ENCODE results near the gene LMOD1. TPM values are rescaled to one million over a fixed set of nuclear protein-coding genes. Genes with fewer than 3 reads are reported as not detected.

LMOD1 gene
- total RNA-seq, 1 donor from 2014 or later = 0.37 TPM

- Histone ChIP-seq H3K9me3 (ENCODE audit: low read depth) (no peaks in the 10 kb centered on the region), H3K27me3 (no peaks in the 10 kb centered on the region), H3K4me2 (no peak overlapping the region), H3K27ac (no peak overlapping the region), H3K79me2 (ENCODE audit: low read depth) (peaks cover 43% of the 10 kb centered on the region), H3F3A (ENCODE audit: low read depth) (peaks cover 3% of the 10 kb centered on the region), H4K20me1 (ENCODE audit: low read depth) (peaks cover 42% of the 10 kb centered on the region), H3K36me3 (peaks cover 17% of the 10 kb centered on the region), H3K4me1 (no peaks in the 10 kb centered on the region), H2AFZ (replicated peaks) (no peak overlapping the region), H3K9ac (no peak overlapping the region), H3K4me3 (no peak overlapping the region)
- Mint-ChIP-seq H3K4me1 (no peaks in the 10 kb centered on the region), H3K27me3 (ENCODE audit: insufficient read depth, low read depth) (no peaks in the 10 kb centered on the region), H3K9me3 (no peaks in the 10 kb centered on the region), H3K27ac (no peak overlapping the region), H3K4me3 (no peak overlapping the region), H3K36me3 (peaks cover 30% of the 10 kb centered on the region)
- no peak for DNase-seq (ENCODE audit: low spot score)
- TF ChIP-seq EZH2 (IDR thresholded peaks at IDR 0.05) (no peak), EZH2phosphoT487 (IDR thresholded peaks at IDR 0.05) (no peak)
- TF ChIP-seq, protein P1, sequence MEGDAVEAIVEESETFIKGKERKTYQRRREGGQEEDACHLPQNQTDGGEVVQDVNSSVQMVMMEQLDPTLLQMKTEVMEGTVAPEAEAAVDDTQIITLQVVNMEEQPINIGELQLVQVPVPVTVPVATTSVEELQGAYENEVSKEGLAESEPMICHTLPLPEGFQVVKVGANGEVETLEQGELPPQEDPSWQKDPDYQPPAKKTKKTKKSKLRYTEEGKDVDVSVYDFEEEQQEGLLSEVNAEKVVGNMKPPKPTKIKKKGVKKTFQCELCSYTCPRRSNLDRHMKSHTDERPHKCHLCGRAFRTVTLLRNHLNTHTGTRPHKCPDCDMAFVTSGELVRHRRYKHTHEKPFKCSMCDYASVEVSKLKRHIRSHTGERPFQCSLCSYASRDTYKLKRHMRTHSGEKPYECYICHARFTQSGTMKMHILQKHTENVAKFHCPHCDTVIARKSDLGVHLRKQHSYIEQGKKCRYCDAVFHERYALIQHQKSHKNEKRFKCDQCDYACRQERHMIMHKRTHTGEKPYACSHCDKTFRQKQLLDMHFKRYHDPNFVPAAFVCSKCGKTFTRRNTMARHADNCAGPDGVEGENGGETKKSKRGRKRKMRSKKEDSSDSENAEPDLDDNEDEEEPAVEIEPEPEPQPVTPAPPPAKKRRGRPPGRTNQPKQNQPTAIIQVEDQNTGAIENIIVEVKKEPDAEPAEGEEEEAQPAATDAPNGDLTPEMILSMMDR (IDR thresholded peaks at IDR 0.05) = no peak
These were observed 96.3 kb downstream of the LMOD1 start for GRCh38 chr1:201850053-201850397.

DNA sequence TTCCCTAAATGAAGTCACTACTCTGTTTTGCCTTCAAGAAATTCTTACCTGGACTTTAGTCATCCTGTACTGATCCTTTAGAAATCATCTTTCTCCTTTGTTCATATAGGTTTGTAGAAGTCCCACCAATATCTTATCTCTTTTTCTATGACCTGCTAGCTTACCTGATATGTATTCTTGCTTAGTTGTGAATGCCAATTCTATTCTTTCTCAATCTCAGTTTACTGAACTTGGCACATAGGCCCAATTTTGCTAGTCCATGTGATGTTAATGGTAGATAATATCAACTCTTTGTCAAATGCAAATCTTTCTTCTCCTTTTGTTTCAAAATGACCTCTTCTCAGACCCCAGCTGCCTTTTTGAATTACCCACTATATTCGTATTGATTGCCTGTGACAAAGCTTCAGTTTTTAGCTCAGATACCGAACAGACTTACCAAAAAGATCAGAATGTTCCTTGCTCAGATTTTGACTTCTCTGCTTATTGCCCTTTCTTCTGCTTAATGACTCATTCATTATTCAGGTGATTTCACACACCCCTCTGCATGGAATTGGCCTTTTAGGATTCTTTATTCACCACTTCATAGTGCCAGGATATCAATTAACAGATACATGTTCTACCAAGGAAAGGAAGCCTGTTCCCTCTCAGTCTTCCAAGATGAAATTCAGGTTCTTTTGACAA, 96.8 kb downstream of the LMOD1 start:
- Histone ChIP-seq H3K27ac (no peak overlapping the region), H4K20me1 (ENCODE audit: low read depth) (peaks cover 47% of the 10 kb centered on the region), H3K27me3 (no peaks in the 10 kb centered on the region), H3K4me2 (no peak overlapping the region), H3K79me2 (ENCODE audit: low read depth) (peaks cover 48% of the 10 kb centered on the region), H3K9ac (no peak overlapping the region), H3K4me1 (no peaks in the 10 kb centered on the region), H2AFZ (replicated peaks) (no peak overlapping the region), H3F3A (ENCODE audit: low read depth) (no peaks in the 10 kb centered on the region), H3K4me3 (no peak overlapping the region), H3K9me3 (ENCODE audit: low read depth) (no peaks in the 10 kb centered on the region), H3K36me3 (peaks cover 16% of the 10 kb centered on the region)
- H3K4me1 Mint-ChIP-seq = no peaks in the 10 kb centered on the region
- H3K27me3 Mint-ChIP-seq (ENCODE audit: insufficient read depth, low read depth) = no peaks in the 10 kb centered on the region
- no peak overlapping the region for H3K4me3 Mint-ChIP-seq
- peaks cover 28% of the 10 kb centered on the region for H3K36me3 Mint-ChIP-seq
- H3K9me3 Mint-ChIP-seq = no peaks in the 10 kb centered on the region
- no peak for DNase-seq (ENCODE audit: low spot score)
- no peak overlapping the region for H3K27ac Mint-ChIP-seq
- no peak for TF ChIP-seq EZH2 (IDR thresholded peaks at IDR 0.05)

GRCh38 chr1:201848230-201848629, 98.1 kb downstream of the LMOD1 start:
- H3K4me3 Mint-ChIP-seq = no peak overlapping the region
- no peak for TF ChIP-seq EZH2 (IDR thresholded peaks at IDR 0.05)
- no peak for TF ChIP-seq EZH2phosphoT487 (IDR thresholded peaks at IDR 0.05)
- TF ChIP-seq, protein P1 (IDR thresholded peaks at IDR 0.05) = no peak
- Histone ChIP-seq H3K4me2 (no peak overlapping the region), H3K9ac (no peak overlapping the region), H3K4me3 (no peak overlapping the region), H4K20me1 (ENCODE audit: low read depth) (peaks cover 60% of the 10 kb centered on the region), H3K4me1 (no peaks in the 10 kb centered on the region), H3K36me3 (peaks cover 14% of the 10 kb centered on the region), H3K9me3 (ENCODE audit: low read depth) (no peaks in the 10 kb centered on the region), H3F3A (ENCODE audit: low read depth) (no peaks in the 10 kb centered on the region), H3K79me2 (ENCODE audit: low read depth) (peaks cover 61% of the 10 kb centered on the region), H3K27ac (no peak overlapping the region), H3K27me3 (no peaks in the 10 kb centered on the region), H2AFZ (replicated peaks) (no peak overlapping the region)
- no peaks in the 10 kb centered on the region for H3K9me3 Mint-ChIP-seq
- no peak overlapping the region for H3K27ac Mint-ChIP-seq
- no peaks in the 10 kb centered on the region for H3K27me3 Mint-ChIP-seq (ENCODE audit: insufficient read depth, low read depth)
- no peaks in the 10 kb centered on the region for H3K4me1 Mint-ChIP-seq
- DNase-seq (ENCODE audit: low spot score) = no peak
- peaks cover 26% of the 10 kb centered on the region for H3K36me3 Mint-ChIP-seq

- Histone ChIP-seq H3K36me3 (peaks cover 8% of the 10 kb centered on the region), H3F3A (ENCODE audit: low read depth) (no peaks in the 10 kb centered on the region), H3K27ac (no peak overlapping the region), H3K9me3 (ENCODE audit: low read depth) (no peaks in the 10 kb centered on the region), H2AFZ (replicated peaks) (no peak overlapping the region), H3K4me1 (no peaks in the 10 kb centered on the region), H4K20me1 (ENCODE audit: low read depth) (peaks cover 71% of the 10 kb centered on the region), H3K79me2 (ENCODE audit: low read depth) (peaks cover 72% of the 10 kb centered on the region), H3K4me3 (no peak overlapping the region), H3K4me2 (no peak overlapping the region), H3K27me3 (no peaks in the 10 kb centered on the region), H3K9ac (no peak overlapping the region)
- no peak for DNase-seq (ENCODE audit: low spot score)
- Mint-ChIP-seq H3K27me3 (ENCODE audit: insufficient read depth, low read depth) (no peaks in the 10 kb centered on the region), H3K27ac (no peak overlapping the region), H3K36me3 (peaks cover 19% of the 10 kb centered on the region), H3K4me1 (no peaks in the 10 kb centered on the region), H3K9me3 (no peaks in the 10 kb centered on the region), H3K4me3 (no peak overlapping the region)
- TF ChIP-seq EZH2phosphoT487 (IDR thresholded peaks at IDR 0.05) = no peak
- TF ChIP-seq EZH2 (IDR thresholded peaks at IDR 0.05) = no peak
- TF ChIP-seq, protein P1 (IDR thresholded peaks at IDR 0.05) = no peak
These were observed 99.2 kb downstream of the LMOD1 start for GRCh38 chr1:201847150-201847549.
